ENCODE measurements around the gene PCP4L1. TPM values are rescaled to one million over a fixed set of nuclear protein-coding genes. Genes with fewer than 3 reads are reported as not detected.

PCP4L1 gene
- total and polyA plus RNA-seq, 2 donors from 2014 or later, result 1.2 to 1.3 TPM

GRCh38 chr1:161307230-161307768 is 48.8 kb downstream of the PCP4L1 start:
- H3K4me3 ChIP-seq (ENCODE audit: low read length in 3 of 3), result no peak overlapping the region

GRCh38 chr1:161307892-161308638 is 49.5 kb downstream of the PCP4L1 start:
- H3K36me3 ChIP-seq (ENCODE audit: control insufficient read depth in 2 of 3, insufficient read depth in 3 of 3, low read length in 3 of 3), result no peaks in the 10 kb centered on the region
- H3K4me3 ChIP-seq (ENCODE audit: low read length in 3 of 3), result no peak overlapping the region
- H3K9me3 ChIP-seq (ENCODE audit: control insufficient read depth in 2 of 3, insufficient read depth in 1 of 3, low read length in 3 of 3), result no peaks in the 10 kb centered on the region
- no peak overlapping the region for H3K9ac ChIP-seq (ENCODE audit: low read length in 3 of 3)
- FAIRE-seq, result no peak
- H3K27ac ChIP-seq (ENCODE audit: low read depth in 2 of 2, low read length in 2 of 2), result no peak overlapping the region
- H3K4me1 ChIP-seq (ENCODE audit: control insufficient read depth in 2 of 3, insufficient read depth in 2 of 3, low read depth in 1 of 3, low read length in 3 of 3), result peaks cover 0 to 5% (median 0%) of the 10 kb centered on the region in 3 donors
- DNase-seq, result no peak
- no peak for TF ChIP-seq CTCF (IDR thresholded peaks at IDR 0.05; ENCODE audit: borderline replicate concordance, extremely low read depth, insufficient read depth)
- no peaks in the 10 kb centered on the region for H3K27me3 ChIP-seq (ENCODE audit: control insufficient read depth, insufficient read depth, low read length)
- intact Hi-C loops (cut with DNase I), result no loop called here

More at GRCh38 chr1:161307230-161307768, 48.8 kb downstream of the PCP4L1 start:
- H3K36me3 ChIP-seq (ENCODE audit: control insufficient read depth in 2 of 3, insufficient read depth in 3 of 3, low read length in 3 of 3), result no peaks in the 10 kb centered on the region
- no peak overlapping the region for H3K9ac ChIP-seq (ENCODE audit: low read length in 3 of 3)
- no peak overlapping the region for H3K27ac ChIP-seq (ENCODE audit: low read depth in 2 of 2, low read length in 2 of 2)
- intact Hi-C loops (cut with DNase I), result no loop called here
- H3K27me3 ChIP-seq (ENCODE audit: control insufficient read depth, insufficient read depth, low read length), result no peaks in the 10 kb centered on the region
- TF ChIP-seq CTCF (IDR thresholded peaks at IDR 0.05; ENCODE audit: borderline replicate concordance, extremely low read depth, insufficient read depth), result no peak
- FAIRE-seq (no peak), DNase-seq (peak in 1 of 5 donors; percentile 51)
- H3K9me3 ChIP-seq (ENCODE audit: control insufficient read depth in 2 of 3, insufficient read depth in 1 of 3, low read length in 3 of 3), result no peaks in the 10 kb centered on the region
- peaks cover 0 to 5% (median 0%) of the 10 kb centered on the region in 3 donors for H3K4me1 ChIP-seq (ENCODE audit: control insufficient read depth in 2 of 3, insufficient read depth in 2 of 3, low read depth in 1 of 3, low read length in 3 of 3)

GRCh38 chr1:161309868-161310267 is 51.3 kb downstream of the PCP4L1 start, which contains the start of gene MPZ:
Gene MPZ, minus strand, starts transcription at chr1:161309968. Its CDS starts 63 bp downstream, at chr1:161309905.
- no peak for TF ChIP-seq CTCF (IDR thresholded peaks at IDR 0.05; ENCODE audit: borderline replicate concordance, extremely low read depth, insufficient read depth)
- no peak for FAIRE-seq
- no peaks in the 10 kb centered on the region for H3K9me3 ChIP-seq (ENCODE audit: control insufficient read depth in 2 of 3, insufficient read depth in 1 of 3, low read length in 3 of 3)
- no peak for DNase-seq
- intact Hi-C loops (cut with DNase I), result no loop called here
- no peak within 1 kb of the TSS for H3K27ac ChIP-seq (ENCODE audit: low read depth in 2 of 2, low read length in 2 of 2)
- no peak within 1 kb of the TSS for H3K4me3 ChIP-seq (ENCODE audit: low read length in 3 of 3)
- H3K36me3 ChIP-seq (ENCODE audit: control insufficient read depth in 2 of 3, insufficient read depth in 3 of 3, low read length in 3 of 3), result no peaks in the 10 kb centered on the region
- H3K27me3 ChIP-seq (ENCODE audit: control insufficient read depth, insufficient read depth, low read length), result no peaks in the 10 kb centered on the region
- H3K4me1 ChIP-seq (ENCODE audit: control insufficient read depth in 2 of 3, insufficient read depth in 2 of 3, low read depth in 1 of 3, low read length in 3 of 3), result peaks cover 0 to 8% (median under 1%) of the 10 kb centered on the region in 3 donors
- no peak within 1 kb of the TSS for H3K9ac ChIP-seq (ENCODE audit: low read length in 3 of 3)
